ENCODE data around the gene CRABP2.

The CRABP2 gene

GRCh38 chr1:156741481-156741983 lies 36.1 kb upstream of the CRABP2 start:
- no peak for DNase-seq

DNA sequence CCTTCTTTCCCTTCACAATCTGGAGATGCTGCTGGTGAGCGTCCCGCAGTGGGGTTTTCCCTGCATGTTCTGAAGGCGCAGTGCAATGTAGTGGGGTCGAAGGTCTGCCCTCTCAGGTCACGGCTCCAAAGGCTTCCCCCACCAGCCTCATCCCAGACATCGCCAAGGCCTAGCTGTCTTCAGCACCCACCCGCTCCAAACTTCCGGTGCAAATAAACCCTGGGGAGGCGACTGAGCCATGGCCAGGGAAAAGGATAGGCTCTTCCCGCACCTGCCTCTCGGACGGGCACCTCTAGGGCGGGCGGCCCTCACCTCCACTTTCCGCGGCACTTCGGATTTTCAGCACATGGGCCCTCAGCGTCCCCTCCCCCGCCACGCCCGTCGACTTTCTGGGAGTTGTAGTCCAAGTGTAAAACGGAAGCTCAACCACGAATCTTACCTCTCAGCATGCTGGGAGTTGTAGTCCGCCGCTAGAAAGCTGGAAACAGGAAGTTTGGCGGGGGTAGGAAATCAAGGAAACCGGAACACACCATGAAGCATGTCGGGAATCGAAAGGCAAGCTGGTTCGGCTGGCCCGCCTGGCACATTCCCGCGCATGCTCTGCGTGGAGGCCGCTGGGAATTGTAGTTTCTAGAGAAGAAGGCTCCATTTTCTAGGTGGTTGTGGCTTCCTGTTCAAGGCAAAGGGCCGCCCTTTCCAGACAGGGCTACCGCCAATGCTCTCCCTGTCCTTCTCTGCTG lies 35.5 kb upstream of the CRABP2 start, which contains the start of gene MRPL24:
MRPL24 (minus strand) TSS at position 348 of the 740 bp plus-strand sequence. CDS start 2,384 bp downstream, outside the sequence.
- DNase-seq: peak; percentile 100

DNA sequence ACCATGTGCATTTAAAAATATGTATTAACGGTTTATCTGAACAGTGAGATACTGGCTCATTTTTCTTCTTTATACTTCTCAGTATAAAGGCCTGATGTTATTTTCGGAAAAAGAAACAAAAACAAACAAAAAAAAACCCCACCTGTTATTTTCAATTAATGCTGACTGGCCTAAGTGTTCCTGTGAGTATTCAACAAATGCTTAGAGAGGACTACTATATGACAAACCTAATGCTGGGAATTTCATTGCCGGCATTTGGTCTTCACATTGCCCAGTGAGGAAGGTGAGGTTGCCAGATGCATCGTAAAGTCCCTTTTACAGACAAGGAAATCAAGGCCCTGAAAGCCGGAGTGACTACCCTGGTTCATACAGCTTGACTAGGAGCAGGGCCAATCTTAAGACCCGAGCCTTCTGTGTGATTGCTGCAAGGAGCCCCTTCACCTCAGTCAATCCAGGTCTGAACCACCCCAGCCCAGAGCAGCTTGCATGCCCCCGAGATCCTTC lies 34.9 kb upstream of the CRABP2 start:
- peak; percentile 47 for DNase-seq

GRCh38 chr1:156738916-156739315 lies 33.5 kb upstream of the CRABP2 start:
- no peak for DNase-seq

- DNase-seq: no peak
These were observed 33.0 kb upstream of the CRABP2 start for GRCh38 chr1:156738407-156738806.

DNA sequence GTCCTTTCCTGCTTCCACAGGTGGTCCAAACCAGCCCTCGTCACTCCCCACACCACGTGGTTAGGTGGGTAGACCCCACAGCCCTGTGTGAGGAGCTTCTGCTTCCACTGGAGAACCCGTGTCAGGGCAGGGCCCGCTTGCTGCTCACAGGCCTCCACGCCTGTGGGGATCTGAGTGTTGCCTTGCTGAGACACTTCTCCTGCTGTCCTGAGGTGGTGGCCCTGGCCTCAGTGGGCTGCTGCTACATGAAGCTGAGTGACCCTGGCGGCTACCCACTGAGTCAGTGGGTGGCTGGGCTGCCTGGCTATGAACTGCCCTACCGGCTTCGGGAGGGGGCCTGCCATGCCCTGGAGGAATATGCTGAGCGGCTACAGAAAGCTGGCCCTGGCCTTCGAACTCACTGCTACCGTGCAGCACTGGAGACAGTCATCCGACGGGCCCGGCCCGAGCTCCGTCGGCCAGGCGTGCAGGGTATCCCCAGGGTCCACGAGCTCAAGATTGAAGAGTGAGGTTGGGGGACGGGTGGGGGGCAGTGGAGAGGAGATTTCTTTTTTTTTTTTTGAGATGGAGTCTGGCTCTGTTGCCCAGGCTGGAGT lies 28.7 kb upstream of the CRABP2 start:
- DNase-seq: no peak

DNA sequence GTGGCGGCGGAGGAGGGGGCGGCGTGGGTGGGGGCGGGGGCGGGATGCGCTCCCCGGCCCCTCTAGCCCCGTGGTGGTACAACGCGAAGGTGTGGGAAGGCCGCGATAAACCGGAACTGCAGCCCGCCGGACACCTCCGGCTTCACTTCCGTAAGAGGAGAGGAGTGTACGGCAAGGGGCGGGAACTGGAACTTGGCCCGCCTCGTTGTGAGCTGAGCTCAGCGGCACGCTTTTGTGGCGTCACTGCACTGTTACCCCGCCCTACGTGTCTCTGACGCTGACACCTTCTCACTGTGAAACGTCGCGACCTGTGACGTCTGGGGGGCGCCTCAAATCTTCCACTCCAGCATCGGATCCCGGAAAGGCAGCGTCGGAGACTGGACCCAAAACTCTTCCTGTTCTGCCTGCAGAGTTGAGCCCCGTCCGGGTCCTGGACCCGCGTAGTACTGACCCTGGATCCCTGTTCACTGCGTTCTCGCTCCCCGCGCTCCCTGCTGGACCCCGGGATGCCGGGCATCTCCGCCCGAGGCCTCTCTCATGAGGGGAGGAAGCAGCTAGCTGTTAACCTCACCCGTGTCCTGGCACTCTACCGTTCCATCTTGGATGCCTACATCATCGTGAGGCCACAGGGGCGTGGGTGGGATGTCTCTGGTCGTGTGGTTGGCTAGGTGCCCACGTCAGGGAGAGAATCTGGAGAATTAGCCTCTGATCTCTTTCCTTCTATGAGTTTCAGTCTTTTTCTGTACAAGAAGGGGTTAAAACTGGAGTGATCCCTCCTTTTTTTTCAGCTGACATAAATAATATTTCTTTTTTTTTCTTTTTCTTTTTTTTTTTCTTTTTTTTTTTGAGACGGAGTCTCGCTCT lies 23.4 kb upstream of the CRABP2 start, which contains the start of gene ISG20L2:
ISG20L2 (minus strand) TSS at position 168 of the 864 bp plus-strand sequence. CDS start 1,114 bp downstream, outside the sequence.
- peak; percentile 98 for DNase-seq

GRCh38 chr1:156727926-156728598 lies 22.7 kb upstream of the CRABP2 start, which contains the start of gene METTL25B:
Gene METTL25B, plus strand, starts transcription at chr1:156728469. Its CDS starts 636 bp downstream, at chr1:156729105.
- peak; percentile 88 for DNase-seq

- no peak for DNase-seq
These were observed 22.1 kb upstream of the CRABP2 start for GRCh38 chr1:156727492-156727891.

- peak; percentile 86 for DNase-seq
These were observed 21.3 kb upstream of the CRABP2 start for GRCh38 chr1:156726549-156727226.

- DNase-seq: peak; percentile 90
These were observed 20.4 kb upstream of the CRABP2 start for GRCh38 chr1:156725683-156726280.

GRCh38 chr1:156721535-156721934 lies 16.2 kb upstream of the CRABP2 start:
- DNase-seq: no peak

DNA sequence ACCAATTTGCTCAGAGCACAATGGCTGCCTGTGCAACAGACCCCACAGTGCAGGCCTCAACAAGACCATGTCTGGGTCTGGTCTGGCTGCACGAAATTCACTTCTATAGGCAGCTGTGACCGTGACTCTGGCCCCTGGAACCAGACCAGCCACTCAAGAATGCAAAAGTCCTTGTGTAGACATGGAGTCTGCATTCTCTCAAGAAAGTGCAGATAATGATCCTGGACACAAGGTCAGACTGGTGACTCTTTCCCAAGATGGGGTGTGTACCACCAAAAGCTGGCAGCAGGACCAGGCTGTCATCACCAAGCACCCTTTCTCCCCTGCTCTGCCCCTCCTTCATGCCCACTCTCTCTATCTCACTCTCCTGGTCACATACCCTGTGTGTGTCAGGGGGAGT lies 15.7 kb upstream of the CRABP2 start:
- DNase-seq: no peak

- DNase-seq: no peak
These were observed 12.0 kb upstream of the CRABP2 start for GRCh38 chr1:156717351-156717750.

- no peak for DNase-seq
These were observed 9.4 kb upstream of the CRABP2 start for GRCh38 chr1:156714830-156715229.

DNA sequence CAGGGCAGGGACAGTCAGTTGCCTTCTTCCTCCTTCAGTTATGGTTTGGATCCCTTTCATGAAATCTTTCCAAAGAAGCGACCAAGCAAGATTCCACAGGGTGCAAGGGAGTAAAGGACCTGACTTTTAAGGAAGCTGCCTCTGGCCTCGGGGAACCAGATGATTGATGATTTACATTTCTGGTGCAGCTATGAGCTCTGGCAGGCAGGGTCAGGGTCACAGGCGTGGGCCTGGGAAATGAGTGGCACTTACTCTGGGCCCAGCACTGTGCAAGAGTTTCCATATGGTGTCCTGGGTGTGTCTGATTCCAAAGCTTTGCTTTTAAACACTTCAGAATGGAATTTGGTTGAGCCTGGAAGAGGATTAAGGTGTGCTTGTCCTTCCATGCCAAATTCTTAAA lies 7.2 kb upstream of the CRABP2 start:
- no peak for DNase-seq

- no peak for DNase-seq
These were observed 5.8 kb upstream of the CRABP2 start for GRCh38 chr1:156711011-156711817.

- DNase-seq: no peak
These were observed 4.5 kb upstream of the CRABP2 start for GRCh38 chr1:156709757-156710489.

GRCh38 chr1:156709031-156709430 lies 3.6 kb upstream of the CRABP2 start:
- no peak for DNase-seq
